HEK293T (cell line): ENCODE data around the gene ITGA11.

ENCODE experiments used
- CTCF ChIA-PET: fragments of 350-600 bp; formaldehyde crosslinking; extraction: SDS; loops from one replicate; lab custom pipeline; 2021; ENCODE audit warnings: antibody characterized with exemption, inconsistent platforms; lab: Yijun Ruan, JAX
- POLR2A ChIA-PET: fragments of 350-600 bp; formaldehyde crosslinking; extraction: SDS; loops from one replicate; lab custom pipeline; 2020; ENCODE audit warnings: antibody characterized with exemption, inconsistent platforms; lab: Yijun Ruan, JAX
- DNase-seq: peaks from one replicate; pipeline ENCODE4 v3.0.0; 2012; ENCODE audit warnings: mixed read lengths; ENCODE audit errors: extremely low spot score
- ARNT ChIP-seq: fragments of 450-650 bp; IDR thresholded peaks from 2 replicates; pipeline ENCODE4 v1.6.1; 2017; ENCODE audit warnings: mild to moderate bottlenecking
- BHLHE40 ChIP-seq: fragments of 450-650 bp; IDR thresholded peaks from 2 replicates; pipeline ENCODE4 v1.6.1; 2016; ENCODE audit warnings: mild to moderate bottlenecking, moderate library complexity, borderline replicate concordance
- CTBP1 ChIP-seq: fragments of 450-650 bp; IDR thresholded peaks from 2 replicates; pipeline ENCODE4 v1.6.1; 2016; ENCODE audit warnings: borderline replicate concordance
- ELF4 ChIP-seq: fragments of 450-650 bp; IDR thresholded peaks from 2 replicates; pipeline ENCODE4 v1.6.1; 2017; ENCODE audit warnings: antibody characterized with exemption
- FOXA1 ChIP-seq: fragments of 450-650 bp; IDR thresholded peaks from 2 replicates; pipeline ENCODE4 v1.6.1; 2016; ENCODE audit warnings: mild to moderate bottlenecking
- FOXK2 ChIP-seq: fragments of 450-650 bp; IDR thresholded peaks from 2 replicates; pipeline ENCODE4 v1.6.1; 2016; ENCODE audit warnings: mild to moderate bottlenecking
- FOXM1 ChIP-seq: fragments of 450-650 bp; IDR thresholded peaks from 2 replicates; pipeline ENCODE4 v1.6.1; 2017; ENCODE audit warnings: mild to moderate bottlenecking, borderline replicate concordance
- HDGF ChIP-seq: fragments of 450-650 bp; IDR thresholded peaks from 2 replicates; pipeline ENCODE4 v1.6.1; 2017; ENCODE audit warnings: antibody characterized with exemption, borderline replicate concordance
- L3MBTL2 ChIP-seq: fragments of 450-650 bp; conservative IDR thresholded peaks from 2 replicates; pipeline ENCODE4 v1.6.1; 2016; ENCODE audit warnings: mild to moderate bottlenecking
- LEF1 ChIP-seq: fragments of 450-650 bp; IDR thresholded peaks from 2 replicates; pipeline ENCODE4 v1.6.1; 2017; ENCODE audit warnings: mild to moderate bottlenecking, borderline replicate concordance
- NFRKB ChIP-seq: fragments of 450-650 bp; IDR thresholded peaks from 2 replicates; pipeline ENCODE4 v1.6.1; 2016; ENCODE audit warnings: mild to moderate bottlenecking, moderate library complexity
- SP1 ChIP-seq: fragments of 450-650 bp; IDR thresholded peaks from 2 replicates; pipeline ENCODE4 v1.6.1; 2017
- SUZ12 ChIP-seq: fragments of 450-650 bp; IDR thresholded peaks from 2 replicates; pipeline ENCODE4 v1.6.1; 2016; ENCODE audit warnings: mild to moderate bottlenecking
- TARDBP ChIP-seq: fragments of 450-650 bp; IDR thresholded peaks from 2 replicates; pipeline ENCODE4 v1.6.1; 2016
- ZNF384 ChIP-seq: fragments of 450-650 bp; IDR thresholded peaks from 2 replicates; pipeline ENCODE4 v1.6.1; 2016
- TF ChIP-seq, protein P1 (sequence below): fragments of 450-650 bp; IDR thresholded peaks from 2 replicates; pipeline ENCODE4 v1.6.1; 2016

Gene ITGA11

DNA sequence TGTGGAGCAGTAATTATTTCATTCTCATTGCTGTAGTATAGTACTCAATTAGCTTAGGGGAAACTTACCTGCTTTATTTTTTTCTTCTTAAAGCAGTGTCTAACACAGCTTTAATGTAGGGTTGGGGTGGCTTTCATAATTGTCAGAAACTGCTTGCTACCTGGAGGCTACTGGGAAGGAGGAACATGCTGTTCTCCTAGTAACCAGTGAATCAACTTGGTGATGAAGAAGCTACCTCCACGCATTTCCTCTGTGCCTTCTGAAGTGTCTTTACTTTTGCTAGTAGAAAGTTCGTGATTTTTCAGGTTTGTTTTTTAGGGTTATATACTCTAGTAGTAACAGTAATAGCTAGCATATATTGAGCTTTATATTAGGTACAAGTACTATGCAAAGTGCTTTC lies 142.9 kb downstream of the ITGA11 start:
- ChIA-PET POLR2A (interaction anchor here (0.9 to 3.7 kb wide), 2 partner anchors 10 to 12 kb away, joined by 5 to 27 read pairs; partner anchors contain the start of gene FEM1B), CTCF (interaction anchor here (0.6 to 1.2 kb wide), 2 partner anchors 17 to 1492 kb away, joined by 3 to 7 read pairs; no protein-coding TSS in a partner anchor)
- no peak for DNase-seq
- TF ChIP-seq L3MBTL2 (no peak), ZNF384 (no peak), SUZ12 (no peak), FOXA1 (no peak), FOXK2 (no peak), NFRKB (no peak), TARDBP (no peak), ELF4 (no peak), CTBP1 (no peak)

DNA sequence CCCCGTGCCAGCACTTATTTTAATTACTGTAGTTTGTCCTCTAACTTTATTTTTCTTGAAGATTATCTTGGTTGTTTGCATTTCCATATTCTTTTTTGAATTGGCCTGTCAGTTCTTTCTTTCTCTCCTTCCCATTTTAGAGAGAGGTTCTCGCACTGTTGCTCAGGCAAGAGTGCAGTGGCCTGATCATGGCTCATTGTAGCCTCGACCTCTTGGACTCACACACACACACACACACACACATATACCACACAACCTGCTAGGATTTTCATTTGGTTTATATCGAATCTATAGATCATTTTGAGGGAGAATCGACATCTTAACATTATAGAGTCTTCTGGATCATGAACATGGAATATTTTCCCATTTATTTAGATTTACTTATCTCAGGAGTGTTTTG lies 145.7 kb downstream of the ITGA11 start:
- ChIA-PET POLR2A (no interaction called here), CTCF (no interaction called here)
- no peak for DNase-seq
- no peak for TF ChIP-seq NFRKB
- TF ChIP-seq CTBP1, result no peak
- no peak for TF ChIP-seq ELF4
- no peak for TF ChIP-seq FOXA1
- no peak for TF ChIP-seq ZNF384
- TF ChIP-seq, protein P1, sequence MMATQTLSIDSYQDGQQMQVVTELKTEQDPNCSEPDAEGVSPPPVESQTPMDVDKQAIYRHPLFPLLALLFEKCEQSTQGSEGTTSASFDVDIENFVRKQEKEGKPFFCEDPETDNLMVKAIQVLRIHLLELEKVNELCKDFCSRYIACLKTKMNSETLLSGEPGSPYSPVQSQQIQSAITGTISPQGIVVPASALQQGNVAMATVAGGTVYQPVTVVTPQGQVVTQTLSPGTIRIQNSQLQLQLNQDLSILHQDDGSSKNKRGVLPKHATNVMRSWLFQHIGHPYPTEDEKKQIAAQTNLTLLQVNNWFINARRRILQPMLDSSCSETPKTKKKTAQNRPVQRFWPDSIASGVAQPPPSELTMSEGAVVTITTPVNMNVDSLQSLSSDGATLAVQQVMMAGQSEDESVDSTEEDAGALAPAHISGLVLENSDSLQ, result no peak
- no peak for TF ChIP-seq L3MBTL2
- TF ChIP-seq TARDBP, result no peak
- TF ChIP-seq BHLHE40, result no peak
- no peak for TF ChIP-seq LEF1
- TF ChIP-seq FOXM1, result no peak

DNA sequence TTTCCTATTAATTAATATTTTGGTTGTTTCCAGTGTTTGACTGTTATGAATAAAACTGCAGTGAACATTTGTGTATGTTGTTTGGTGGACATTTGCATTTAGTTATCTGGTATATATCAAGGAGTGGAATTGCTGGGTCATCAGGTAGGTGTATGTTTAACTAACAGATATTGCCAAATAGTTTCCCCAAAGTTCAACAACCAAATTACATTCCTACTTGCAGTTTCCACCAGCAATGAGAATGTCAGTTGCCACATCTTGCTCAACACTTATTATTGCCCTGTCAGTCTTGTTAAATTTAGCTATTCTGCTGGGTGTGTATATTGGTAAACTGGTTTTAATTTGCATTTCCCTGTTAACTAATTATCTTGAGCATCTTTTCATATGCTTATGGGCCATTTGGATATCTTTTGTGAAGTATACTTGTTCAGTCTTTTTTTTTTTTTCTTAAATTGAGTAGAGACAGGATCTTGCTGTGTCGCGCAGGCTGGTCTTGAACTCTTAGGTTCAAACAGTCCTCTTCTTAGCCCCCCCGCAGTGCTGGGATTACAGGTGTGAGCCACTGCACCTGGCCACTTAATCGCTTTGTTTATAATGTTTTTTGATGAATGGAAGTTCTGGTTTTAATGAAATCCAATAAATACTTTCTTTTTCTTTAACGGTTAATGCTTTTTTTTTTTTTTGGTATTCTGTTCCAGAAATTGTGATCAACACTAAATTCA lies 146.5 kb downstream of the ITGA11 start:
- ChIA-PET POLR2A (no interaction called here), CTCF (no interaction called here)
- DNase-seq, result no peak
- TF ChIP-seq TARDBP (no peak), LEF1 (no peak), BHLHE40 (no peak), ZNF384 (no peak)

DNA sequence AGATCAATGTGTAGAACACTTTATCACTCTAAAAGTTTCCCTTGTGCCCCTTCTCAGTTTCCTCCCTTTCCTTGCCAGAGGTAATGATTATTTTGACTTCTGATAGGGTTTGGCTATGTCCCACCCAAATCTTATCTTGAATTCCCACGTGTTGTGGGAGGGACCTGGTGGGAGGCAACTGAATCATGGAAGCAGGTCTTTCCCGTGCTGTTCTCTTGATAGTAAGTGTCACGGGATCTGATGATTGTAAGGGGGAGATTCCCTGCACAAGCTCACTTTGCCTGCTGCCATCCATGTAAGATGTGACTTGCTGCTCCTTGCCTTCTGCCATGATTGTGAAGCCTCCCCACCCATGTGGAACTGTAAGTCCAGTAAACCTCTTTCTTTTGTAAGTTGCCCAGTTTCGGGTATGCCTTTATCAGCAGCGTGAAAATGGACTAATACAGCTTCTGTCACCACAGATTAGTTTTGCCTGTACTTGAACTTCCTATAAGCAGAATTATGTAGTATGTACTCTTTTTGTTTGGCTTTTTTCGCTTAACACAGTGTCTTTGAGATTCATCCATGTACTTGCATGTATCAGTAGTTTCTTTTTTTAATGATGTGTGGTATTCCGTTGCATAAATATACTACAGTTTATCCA lies 147.2 kb downstream of the ITGA11 start:
- DNase-seq, result no peak
- CTCF ChIA-PET, result no interaction called here
- TF ChIP-seq L3MBTL2, result no peak
- TF ChIP-seq HDGF, result no peak
- no peak for TF ChIP-seq LEF1
- POLR2A ChIA-PET, result no interaction called here

DNA sequence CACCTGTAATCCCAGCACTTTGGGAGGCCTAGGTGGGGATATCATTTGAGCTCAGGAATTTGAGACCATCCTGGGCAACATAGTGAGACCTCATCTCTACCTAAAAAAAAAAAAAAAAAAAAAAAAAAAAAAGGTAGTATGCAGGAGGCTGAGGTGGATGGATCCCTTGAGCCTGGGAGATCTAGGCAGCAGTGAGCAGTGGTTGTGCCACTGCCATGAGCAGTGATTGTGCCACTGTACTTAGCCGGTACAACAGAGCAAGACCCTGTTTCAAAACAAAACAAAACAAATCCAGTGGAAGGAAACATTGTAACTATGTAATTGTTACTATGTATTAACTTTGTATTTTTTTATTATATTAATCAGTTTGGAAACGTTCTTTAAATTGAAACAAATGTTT lies 148.6 kb downstream of the ITGA11 start:
- CTCF ChIA-PET, result no interaction called here
- POLR2A ChIA-PET, result no interaction called here
- TF ChIP-seq FOXK2 (no peak), TARDBP (no peak), HDGF (no peak), LEF1 (no peak), SP1 (no peak), ELF4 (no peak), ARNT (no peak), FOXA1 (no peak)
- DNase-seq, result no peak

DNA sequence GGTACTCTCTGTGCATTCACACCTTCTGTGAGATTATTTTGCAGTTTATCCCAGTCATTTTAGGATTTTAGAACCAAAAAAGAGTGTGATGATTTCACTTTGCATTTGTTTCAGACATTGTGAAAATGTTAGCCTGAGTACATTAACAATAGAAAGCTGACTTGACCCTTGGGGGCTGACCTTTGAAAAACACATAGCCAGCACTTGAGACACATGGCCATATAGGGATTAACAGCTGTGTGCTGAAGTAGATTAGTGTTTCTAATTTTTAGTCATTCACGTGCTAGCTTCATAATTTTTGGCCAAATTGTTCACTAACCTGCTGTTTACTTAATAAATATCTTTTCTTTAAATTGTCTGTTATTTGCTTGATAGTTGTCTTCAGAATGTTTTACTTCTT lies 151.0 kb downstream of the ITGA11 start:
- TF ChIP-seq CTBP1 (no peak), FOXA1 (no peak), FOXM1 (no peak), NFRKB (no peak), SUZ12 (no peak), BHLHE40 (no peak), ZNF384 (no peak), HDGF (no peak), FOXK2 (no peak), ARNT (no peak), ELF4 (no peak)
- TF ChIP-seq, protein P1, result no peak
- ChIA-PET CTCF (interaction anchor here (1.0 to 1.5 kb wide), 3 partner anchors 9 to 28 kb away, joined by 4 to 7 read pairs (median 5); no protein-coding TSS in a partner anchor), POLR2A (interaction anchor here (1.0 to 2.0 kb wide), 3 partner anchors 10 to 161 kb away, joined by 3 to 7 read pairs (median 5); no protein-coding TSS in a partner anchor)
- DNase-seq, result no peak
